Measurements from ENCODE around the gene ADGRD2. TPM values are rescaled to one million over a fixed set of nuclear protein-coding genes. Genes with fewer than 3 reads are reported as not detected.

Gene ADGRD2
- total RNA-seq, 1 experiment from 2014 or later = 1.5 TPM

- Mint-ChIP-seq H3K36me3 (ENCODE audit: insufficient read depth in 1 of 3, low read depth in 3 of 3) (no peaks in the 10 kb centered on the region), H3K4me3 (no peak overlapping the region), H3K27ac (peak overlapping the region in 1 of 3 experiments; percentile 51; a peak in 1 of 7 replicates), H3K4me1 (peaks cover 0 to 20% of the 10 kb centered on the region in 2 experiments; a peak in 2 of 4 replicates), H3K27me3 (ENCODE audit: low read depth) (peaks cover 20% of the 10 kb centered on the region), H3K9me3 (no peaks in the 10 kb centered on the region)
- H3K4me1 ChIP-seq (ENCODE audit: insufficient read depth, low read length) = no peaks in the 10 kb centered on the region
- H4K8ac ChIP-seq (replicated peaks; ENCODE audit: insufficient read length, low read depth, low read length) = no peak overlapping the region
- H2BK20ac ChIP-seq (ENCODE audit: low read depth, low read length, poor library complexity, severe bottlenecking) = no peak overlapping the region
- no peaks in the 10 kb centered on the region for H4K20me1 ChIP-seq (ENCODE audit: control insufficient read depth, insufficient read depth, insufficient read length)
- no peak overlapping the region for H3K4me2 ChIP-seq (ENCODE audit: insufficient read depth, insufficient read length, low read length)
- H3K14ac ChIP-seq (ENCODE audit: insufficient read depth, low read length) = no peak overlapping the region; the same call in 1 of the 2 replicates
- no peak overlapping the region for H2BK15ac ChIP-seq (ENCODE audit: low read depth, low read length)
- no CpG with 5 or more reads among the region's 31 CpGs for WGBS (ENCODE audit: extremely low coverage, insufficient read length, low lambda C conversion rate)
- no peak overlapping the region for H2AFZ ChIP-seq (ENCODE audit: low read length)
- H3K79me2 ChIP-seq (ENCODE audit: insufficient read depth, low read length) = no peaks in the 10 kb centered on the region
- no peak overlapping the region for H3K4ac ChIP-seq (ENCODE audit: low read depth, low read length)
- H2BK5ac ChIP-seq (ENCODE audit: insufficient read length, low read length) = no peak overlapping the region
- H4K91ac ChIP-seq (ENCODE audit: insufficient read length, low read depth, low read length) = no peak overlapping the region
- H3K23ac ChIP-seq (ENCODE audit: insufficient read length, low read depth, low read length) = no peak overlapping the region
- no peak overlapping the region for H2AK5ac ChIP-seq (ENCODE audit: insufficient read length, low read length)
- no peak overlapping the region for H3K9ac ChIP-seq (ENCODE audit: extremely low read depth, insufficient read length, low read length)
- H3K79me1 ChIP-seq (ENCODE audit: insufficient read depth, low read depth, low read length, poor library complexity, severe bottlenecking) = no peaks in the 10 kb centered on the region
- no peak overlapping the region for H3T11ph ChIP-seq (ENCODE audit: low read length)
- DNase-seq = no peak
- no peaks in the 10 kb centered on the region for H3K23me2 ChIP-seq (ENCODE audit: insufficient read length, low read depth, low read length, poor library complexity, severe bottlenecking)
- H2BK12ac ChIP-seq (ENCODE audit: insufficient read length, low read depth, low read length) = no peak overlapping the region
- no peaks in the 10 kb centered on the region for H3K27me3 ChIP-seq (ENCODE audit: insufficient read depth, low read length)
- no peak for TF ChIP-seq CTCF (conservative IDR thresholded peaks at IDR 0.05)
- H3K56ac ChIP-seq (ENCODE audit: insufficient read length, low read depth, low read length) = no peak overlapping the region
- no peak overlapping the region for H3K27ac ChIP-seq (ENCODE audit: insufficient read length, low read depth, low read length)
- H3K9me3 ChIP-seq (ENCODE audit: control insufficient read depth, low read depth, low read length) = no peaks in the 10 kb centered on the region
- no peak overlapping the region for H2BK120ac ChIP-seq (ENCODE audit: low read depth, low read length, poor library complexity, severe bottlenecking)
- no peak overlapping the region for H4K5ac ChIP-seq (ENCODE audit: insufficient read length, low read depth, low read length)
- no peak overlapping the region for H3K18ac ChIP-seq (ENCODE audit: insufficient read length, low read depth, low read length)
Measured at GRCh38 chr9:124495126-124496074, 45.1 kb downstream of the ADGRD2 start.

All from H9 (cell line).